ENCODE measurements around the gene MT1G.
A peak's percentile ranks its signal among the peaks of the same experiment; 100 is the strongest.

MT1G gene

DNA sequence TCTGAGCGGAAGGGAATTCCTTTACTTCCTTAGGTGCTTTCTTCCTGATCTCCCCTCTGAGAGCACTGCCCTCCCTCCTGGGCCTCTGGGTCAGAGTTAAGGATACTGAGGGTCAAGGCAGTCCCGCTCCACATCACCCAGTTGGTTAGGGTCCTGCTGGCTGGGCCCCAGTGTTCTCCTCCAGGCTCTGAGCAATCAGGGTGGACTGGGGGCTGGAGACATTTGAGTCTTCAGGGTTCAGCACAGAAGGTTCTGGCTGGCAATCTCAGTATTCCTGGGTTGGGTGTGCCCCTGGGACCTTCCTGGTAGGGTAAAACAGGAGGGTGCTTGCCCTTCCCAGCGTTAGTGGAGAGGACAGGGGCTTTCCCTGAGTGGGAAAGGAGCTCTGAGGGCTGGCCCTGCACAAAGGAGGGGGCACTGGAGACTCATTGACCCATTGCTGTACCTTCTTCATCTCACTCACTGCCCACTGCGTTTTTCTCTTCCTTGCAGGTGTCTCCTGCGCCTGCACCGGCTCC, 35.0 kb downstream of the MT1G start:
- Mint-ChIP-seq H3K36me3 (ENCODE audit: low read depth) (no peaks in the 10 kb centered on the region), H3K9me3 (no peaks in the 10 kb centered on the region), H3K4me3 (peak overlapping the region; percentile 74), H3K27ac (no peak overlapping the region), H3K4me1 (peaks cover 12% of the 10 kb centered on the region), H3K27me3 (ENCODE audit: low read depth, poor library complexity) (peaks cover 100% of the 10 kb centered on the region)
- TF ChIP-seq CTCF (IDR thresholded peaks at IDR 0.05), result no peak
- no peak for DNase-seq

DNA sequence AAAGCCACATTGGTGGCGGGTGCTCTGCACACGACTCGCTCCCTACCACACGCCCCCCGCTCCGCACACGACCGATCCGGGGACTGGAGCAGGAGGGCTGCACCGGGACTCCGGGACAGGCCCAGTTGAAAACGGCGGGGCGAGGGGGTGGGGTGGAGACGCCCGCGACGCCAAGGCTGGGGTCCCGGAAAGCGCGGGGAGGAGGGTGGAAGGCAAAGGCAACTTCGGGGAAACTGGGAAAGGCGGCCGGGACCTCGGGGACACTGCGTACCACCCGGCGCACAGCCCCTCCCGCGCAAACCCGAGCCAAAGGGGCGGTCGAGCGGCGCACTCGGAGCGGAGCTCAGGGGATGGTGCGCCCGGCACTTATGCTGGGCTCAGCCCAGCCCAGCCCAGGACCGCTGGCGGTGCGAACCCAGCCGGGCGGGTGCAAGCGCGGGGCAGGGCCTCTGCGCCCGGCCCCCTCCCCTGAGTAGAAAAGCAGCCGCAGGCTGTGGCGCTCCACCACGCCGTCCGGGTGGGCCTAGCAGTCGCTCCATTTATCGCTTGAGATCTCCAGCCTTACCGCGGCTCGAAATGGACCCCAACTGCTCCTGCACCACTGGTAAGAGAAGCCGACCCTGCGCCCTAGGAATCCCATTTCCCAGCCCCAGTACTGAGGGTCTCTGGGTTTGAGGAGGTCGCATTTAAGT, 35.6 kb downstream of the MT1G start, which contains the start of gene MT1M:
Gene MT1M (plus strand): TSS at position 504 of the 692 bp plus-strand sequence. CDS start 73 bp downstream, at position 577.
- peak; percentile 44 for DNase-seq
- no peaks in the 10 kb centered on the region for H3K9me3 Mint-ChIP-seq
- peaks cover 100% of the 10 kb centered on the region for H3K27me3 Mint-ChIP-seq (ENCODE audit: low read depth, poor library complexity)
- H3K27ac Mint-ChIP-seq, result no peak within 1 kb of the TSS
- peaks cover 8% of the 10 kb centered on the region for H3K4me1 Mint-ChIP-seq
- TF ChIP-seq CTCF (IDR thresholded peaks at IDR 0.05), result no peak
- no peaks in the 10 kb centered on the region for H3K36me3 Mint-ChIP-seq (ENCODE audit: low read depth)
- H3K4me3 Mint-ChIP-seq, result peak within 1 kb of the TSS; percentile 74

DNA sequence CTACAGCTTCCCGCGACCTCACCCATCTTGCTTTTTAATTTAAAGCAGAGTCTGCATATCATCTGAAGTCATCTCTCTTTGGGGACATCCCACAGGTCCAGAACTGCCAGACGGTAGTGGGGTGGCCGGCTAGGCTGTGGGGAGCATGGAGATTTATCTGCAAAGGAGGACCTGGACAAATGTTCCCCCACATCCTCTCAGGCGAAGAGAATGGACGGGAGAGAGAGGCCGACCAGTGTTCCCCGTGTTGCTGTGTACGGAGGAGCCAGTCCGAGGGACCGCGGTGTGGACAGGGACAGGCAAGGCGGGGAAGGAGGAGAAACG, 36.1 kb downstream of the MT1G start:
- Mint-ChIP-seq H3K36me3 (ENCODE audit: low read depth) (no peaks in the 10 kb centered on the region), H3K27ac (no peak overlapping the region), H3K27me3 (ENCODE audit: low read depth, poor library complexity) (peaks cover 100% of the 10 kb centered on the region), H3K9me3 (no peaks in the 10 kb centered on the region), H3K4me1 (peaks cover 8% of the 10 kb centered on the region), H3K4me3 (peak overlapping the region; percentile 67)
- no peak for TF ChIP-seq CTCF (IDR thresholded peaks at IDR 0.05)
- no peak for DNase-seq

GRCh38 chr16:56631197-56631596, 36.7 kb downstream of the MT1G start:
- no peak for TF ChIP-seq CTCF (IDR thresholded peaks at IDR 0.05)
- Mint-ChIP-seq H3K4me3 (no peak overlapping the region), H3K27me3 (ENCODE audit: low read depth, poor library complexity) (peaks cover 100% of the 10 kb centered on the region), H3K27ac (no peak overlapping the region), H3K36me3 (ENCODE audit: low read depth) (no peaks in the 10 kb centered on the region), H3K9me3 (no peaks in the 10 kb centered on the region), H3K4me1 (peaks cover 8% of the 10 kb centered on the region)
- no peak for DNase-seq

DNA sequence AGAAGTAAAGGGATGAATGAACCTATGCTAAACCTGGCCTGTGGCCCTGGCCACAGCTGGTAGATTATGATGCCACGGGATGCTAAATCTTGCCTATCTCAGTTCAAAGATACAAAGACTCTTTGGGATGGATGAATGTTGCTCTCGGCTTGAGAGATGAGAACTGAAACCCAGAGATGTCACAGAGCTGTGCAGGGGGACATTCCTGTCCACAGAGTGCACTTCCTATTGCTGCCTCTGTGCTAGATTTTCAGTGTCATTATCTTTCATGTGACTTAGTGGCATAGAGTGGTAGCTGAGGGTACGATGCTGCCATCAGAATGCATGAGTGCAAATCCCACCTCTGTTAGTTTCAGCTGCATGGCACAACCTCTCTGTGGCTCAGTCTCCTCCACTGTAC, 37.7 kb downstream of the MT1G start:
- Mint-ChIP-seq H3K9me3 (no peaks in the 10 kb centered on the region), H3K36me3 (ENCODE audit: low read depth) (no peaks in the 10 kb centered on the region), H3K27ac (no peak overlapping the region), H3K4me3 (no peak overlapping the region), H3K27me3 (ENCODE audit: low read depth, poor library complexity) (peaks cover 100% of the 10 kb centered on the region), H3K4me1 (peaks cover 15% of the 10 kb centered on the region)
- TF ChIP-seq CTCF (IDR thresholded peaks at IDR 0.05), result no peak
- DNase-seq, result no peak

GRCh38 chr16:56629531-56629930, 38.3 kb downstream of the MT1G start:
- no peak for DNase-seq
- Mint-ChIP-seq H3K9me3 (peaks cover 4% of the 10 kb centered on the region), H3K36me3 (ENCODE audit: low read depth) (no peaks in the 10 kb centered on the region), H3K27ac (no peak overlapping the region), H3K27me3 (ENCODE audit: low read depth, poor library complexity) (peaks cover 100% of the 10 kb centered on the region), H3K4me3 (no peak overlapping the region), H3K4me1 (peaks cover 19% of the 10 kb centered on the region)
- no peak for TF ChIP-seq CTCF (IDR thresholded peaks at IDR 0.05)

Data from nephron progenitor cell (in vitro differentiated cells).